OCI-LY3 (cell line): ENCODE data around the gene CCNB1IP1.
"Not testable (repeated sequence)": the region's sequence is repeated elsewhere in the genome, so short reads cannot be mapped to it uniquely, and the experiment has no call there.

Source experiments
- H2AFZ ChIP-seq: fragments of 200-600, 300-600 bp; shearing (Covaris generic); 2 replicates; pipeline ENCODE4 v1.6.0; 2014; ENCODE audit warnings: antibody characterized with exemption, low read depth, low read length
- H3K27ac ChIP-seq: fragments of 200-600, 300-600 bp; sonication (generic); 2 replicates; pipeline ENCODE4 v1.5.1; 2014; ENCODE audit warnings: mild to moderate bottlenecking, low read length, moderate library complexity, mixed read lengths
- H3K27me3 ChIP-seq: fragments of 200-600, 300-600 bp; sonication (generic); 2 replicates; pipeline ENCODE4 v1.6.1; 2014; ENCODE audit warnings: low read depth, low read length, mixed read lengths
- H3K36me3 ChIP-seq: fragments of 200-600, 300-600 bp; sonication (generic); replicated peaks from 2 replicates; pipeline ENCODE3; 2014; ENCODE audit warnings: low read depth, low read length, mixed read lengths
- H3K4me1 ChIP-seq: fragments of 300-600, 200-600 bp; sonication (generic); 2 replicates; pipeline ENCODE4 v1.6.1; 2014; ENCODE audit warnings: low read length, mixed read lengths
- H3K4me2 ChIP-seq: fragments of 200-600, 300-600 bp; sonication (generic); 2 replicates; pipeline ENCODE4 v1.6.1; 2014; ENCODE audit warnings: low read length, mixed read lengths
- H3K4me3 ChIP-seq: fragments of 300-600, 200-600 bp; sonication (generic); 2 replicates; pipeline ENCODE4 v1.5.1; 2014; ENCODE audit warnings: antibody characterized with exemption, mild to moderate bottlenecking, low read length, moderate library complexity
- H3K79me2 ChIP-seq: fragments of 300-600, 200-600 bp; shearing (Covaris generic); 2 replicates; pipeline ENCODE4 v1.6.1; 2014; ENCODE audit warnings: mild to moderate bottlenecking, low read length, mixed read lengths
- H3K9ac ChIP-seq: fragments of 300-600, 200-600 bp; shearing (Covaris generic); 2 replicates; pipeline ENCODE4 v1.6.0; 2014; ENCODE audit warnings: mild to moderate bottlenecking, low read length, moderate library complexity
- H3K9me3 ChIP-seq: fragments of 200-600, 300-600 bp; shearing (Covaris generic); 2 replicates; pipeline ENCODE4 v1.6.1; 2014; ENCODE audit warnings: low read length, mixed read lengths; ENCODE audit not compliant: insufficient read depth
- H4K20me1 ChIP-seq: fragments of 200-600, 300-600 bp; sonication (generic); 2 replicates; pipeline ENCODE4 v1.6.1; 2016; ENCODE audit warnings: low read length, mixed read lengths; ENCODE audit not compliant: insufficient read depth
- EZH2phosphoT487 ChIP-seq: fragments of 200-600 bp; shearing (Covaris generic); IDR thresholded peaks from 2 replicates; pipeline ENCODE4 v1.6.1; 2018; ENCODE audit warnings: antibody characterized with exemption, mixed run types, low read depth
- TF ChIP-seq, protein P1 (sequence below): fragments of 200-600, 300-600 bp; sonication (generic); IDR thresholded peaks from 2 replicates; pipeline ENCODE4 v1.5.1; 2014; ENCODE audit warnings: antibody characterized with exemption, low read length, low read depth

CCNB1IP1 gene

DNA sequence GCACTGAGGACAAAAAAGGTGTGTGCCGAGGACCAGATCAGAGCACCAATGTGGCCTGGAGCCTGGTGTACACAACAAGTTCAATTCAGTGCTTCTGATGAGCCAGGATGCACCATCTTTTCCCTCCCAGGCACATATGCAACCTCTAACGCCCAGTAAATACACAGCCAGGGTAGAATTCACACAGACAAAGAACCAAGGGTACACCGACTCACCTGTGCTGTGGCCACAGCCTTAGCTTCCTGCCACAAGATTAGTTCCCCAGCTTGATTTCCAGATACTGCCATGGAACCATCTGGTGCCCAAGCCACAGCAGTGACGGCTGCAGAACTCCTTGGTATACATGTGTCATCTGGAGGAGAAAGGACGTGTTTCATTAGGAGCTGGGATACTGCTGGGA, 39.7 kb upstream of the CCNB1IP1 start:
- H3K36me3 ChIP-seq, result peaks cover 77% of the 10 kb centered on the region

DNA sequence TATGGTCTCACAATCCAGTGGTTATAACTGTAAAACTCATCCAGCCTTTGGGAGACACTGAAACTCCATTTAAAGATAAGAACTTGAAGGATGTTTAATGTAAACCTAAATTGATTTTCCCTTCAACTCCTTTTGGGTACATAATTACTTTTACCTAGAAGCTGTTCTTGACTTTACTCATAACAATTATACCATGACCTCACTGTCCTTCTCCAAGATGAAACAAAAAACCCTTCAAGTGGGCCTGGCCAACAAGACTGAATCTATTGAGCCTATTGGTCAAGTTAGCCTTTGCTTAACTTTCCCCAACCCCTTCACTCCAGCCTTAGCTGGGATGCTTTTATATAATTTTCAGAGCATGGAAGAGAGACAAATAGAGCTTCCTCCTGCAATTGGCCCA, 32.8 kb upstream of the CCNB1IP1 start:
- Histone ChIP-seq H3K4me1 (peaks cover 21% of the 10 kb centered on the region), H3K4me3 (no peak overlapping the region), H3K9ac (no peak overlapping the region), H4K20me1 (no peaks in the 10 kb centered on the region), H3K4me2 (no peak overlapping the region), H2AFZ (no peak overlapping the region), H3K27ac (no peak overlapping the region), H3K27me3 (no peaks in the 10 kb centered on the region), H3K9me3 (peaks cover 16% of the 10 kb centered on the region), H3K79me2 (no peaks in the 10 kb centered on the region), H3K36me3 (peaks cover 66% of the 10 kb centered on the region)
- no peak for TF ChIP-seq EZH2phosphoT487
- TF ChIP-seq, protein P1, sequence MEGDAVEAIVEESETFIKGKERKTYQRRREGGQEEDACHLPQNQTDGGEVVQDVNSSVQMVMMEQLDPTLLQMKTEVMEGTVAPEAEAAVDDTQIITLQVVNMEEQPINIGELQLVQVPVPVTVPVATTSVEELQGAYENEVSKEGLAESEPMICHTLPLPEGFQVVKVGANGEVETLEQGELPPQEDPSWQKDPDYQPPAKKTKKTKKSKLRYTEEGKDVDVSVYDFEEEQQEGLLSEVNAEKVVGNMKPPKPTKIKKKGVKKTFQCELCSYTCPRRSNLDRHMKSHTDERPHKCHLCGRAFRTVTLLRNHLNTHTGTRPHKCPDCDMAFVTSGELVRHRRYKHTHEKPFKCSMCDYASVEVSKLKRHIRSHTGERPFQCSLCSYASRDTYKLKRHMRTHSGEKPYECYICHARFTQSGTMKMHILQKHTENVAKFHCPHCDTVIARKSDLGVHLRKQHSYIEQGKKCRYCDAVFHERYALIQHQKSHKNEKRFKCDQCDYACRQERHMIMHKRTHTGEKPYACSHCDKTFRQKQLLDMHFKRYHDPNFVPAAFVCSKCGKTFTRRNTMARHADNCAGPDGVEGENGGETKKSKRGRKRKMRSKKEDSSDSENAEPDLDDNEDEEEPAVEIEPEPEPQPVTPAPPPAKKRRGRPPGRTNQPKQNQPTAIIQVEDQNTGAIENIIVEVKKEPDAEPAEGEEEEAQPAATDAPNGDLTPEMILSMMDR, result no peak

More for the DNA sequence above, 39.7 kb upstream of the CCNB1IP1 start:
- Histone ChIP-seq H3K4me3 (no peak overlapping the region), H3K9ac (no peak overlapping the region), H2AFZ (no peak overlapping the region), H4K20me1 (no peaks in the 10 kb centered on the region), H3K79me2 (no peaks in the 10 kb centered on the region), H3K27me3 (no peaks in the 10 kb centered on the region), H3K4me2 (no peak overlapping the region), H3K27ac (no peak overlapping the region), H3K4me1 (peaks cover 2% of the 10 kb centered on the region), H3K9me3 (peaks cover 9% of the 10 kb centered on the region)
- TF ChIP-seq EZH2phosphoT487, result no peak
- TF ChIP-seq, protein P1, result no peak

DNA sequence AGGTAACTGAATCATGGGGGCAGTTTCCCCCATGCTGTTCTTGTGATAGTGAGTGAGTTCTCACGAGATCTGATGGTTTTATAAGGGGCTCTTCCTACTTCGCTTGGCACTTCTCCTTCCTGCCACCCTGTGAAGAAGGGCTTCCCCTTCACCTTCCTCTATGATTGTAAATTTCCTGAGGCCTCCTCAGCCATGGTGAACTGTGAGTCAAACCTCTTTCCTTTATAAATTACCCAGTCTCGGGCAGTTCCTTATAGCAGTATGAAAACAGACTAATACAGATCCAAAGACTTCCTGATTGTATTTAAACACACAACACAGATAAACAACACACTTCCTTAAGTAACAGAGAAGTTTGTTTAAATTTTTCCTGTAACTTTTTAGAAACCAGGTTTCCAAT, 25.4 kb upstream of the CCNB1IP1 start:
- not testable (repeated sequence) for H3K4me1 ChIP-seq, H3K9me3 ChIP-seq, H3K27me3 ChIP-seq, H4K20me1 ChIP-seq, H3K4me2 ChIP-seq, H3K79me2 ChIP-seq, H3K4me3 ChIP-seq, H3K27ac ChIP-seq, H2AFZ ChIP-seq, H3K9ac ChIP-seq
- peaks cover 72% of the 10 kb centered on the region for H3K36me3 ChIP-seq

DNA sequence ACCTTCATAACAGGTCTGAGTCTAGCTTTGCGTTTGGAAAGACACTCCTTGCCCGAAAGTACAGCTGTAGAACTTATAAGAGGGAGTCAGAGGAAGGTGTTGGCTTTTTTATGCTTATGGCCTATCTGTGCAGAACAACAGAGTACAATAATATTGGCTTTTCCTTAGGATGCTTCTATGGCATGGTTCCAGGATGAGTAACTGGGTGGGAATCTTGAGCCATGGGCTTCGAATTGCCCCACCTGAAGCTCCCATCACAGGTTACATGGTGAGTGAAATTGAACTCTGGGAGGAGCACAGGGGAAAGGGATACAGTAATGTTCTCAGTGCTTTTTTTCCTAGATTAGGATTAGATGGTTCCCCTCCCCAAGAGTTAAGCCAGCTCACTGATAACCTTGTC, 23.3 kb upstream of the CCNB1IP1 start:
- no peak overlapping the region for H3K4me3 ChIP-seq
- no peaks in the 10 kb centered on the region for H3K4me1 ChIP-seq
- no peaks in the 10 kb centered on the region for H4K20me1 ChIP-seq
- H3K9me3 ChIP-seq, result no peaks in the 10 kb centered on the region
- TF ChIP-seq, protein P1, result no peak
- no peak for TF ChIP-seq EZH2phosphoT487
- H2AFZ ChIP-seq, result no peak overlapping the region
- H3K9ac ChIP-seq, result no peak overlapping the region
- no peak overlapping the region for H3K27ac ChIP-seq
- no peak overlapping the region for H3K4me2 ChIP-seq
- H3K27me3 ChIP-seq, result no peaks in the 10 kb centered on the region
- no peaks in the 10 kb centered on the region for H3K79me2 ChIP-seq
- H3K36me3 ChIP-seq, result peaks cover 74% of the 10 kb centered on the region

DNA sequence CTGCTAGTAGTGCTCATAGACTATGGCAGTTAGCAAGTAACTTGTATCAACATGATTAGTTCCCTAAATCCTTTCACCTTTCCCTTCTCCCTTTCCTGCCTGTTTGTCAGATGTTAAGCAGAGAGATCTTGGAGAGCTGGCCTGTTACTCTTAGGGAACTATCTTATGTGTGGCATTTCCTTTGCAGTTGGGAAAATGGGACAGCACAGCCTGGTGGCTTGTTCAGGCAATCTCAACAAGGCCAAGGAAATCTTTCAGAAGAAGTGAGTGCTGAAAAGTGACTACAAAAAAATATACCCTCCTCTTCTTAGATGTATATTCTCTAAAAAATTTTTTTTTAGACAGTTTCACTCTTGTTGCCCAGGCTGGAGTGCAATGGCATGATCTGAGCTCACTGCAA, 17.8 kb upstream of the CCNB1IP1 start:
- no peak overlapping the region for H3K27ac ChIP-seq
- H3K9me3 ChIP-seq, result no peaks in the 10 kb centered on the region
- peaks cover 57% of the 10 kb centered on the region for H3K36me3 ChIP-seq
- no peak overlapping the region for H3K9ac ChIP-seq
- no peaks in the 10 kb centered on the region for H3K4me1 ChIP-seq
- no peak overlapping the region for H3K4me3 ChIP-seq
- no peak for TF ChIP-seq EZH2phosphoT487
- TF ChIP-seq, protein P1, result no peak
- no peak overlapping the region for H2AFZ ChIP-seq
- no peaks in the 10 kb centered on the region for H4K20me1 ChIP-seq
- H3K27me3 ChIP-seq, result no peaks in the 10 kb centered on the region
- no peaks in the 10 kb centered on the region for H3K79me2 ChIP-seq
- H3K4me2 ChIP-seq, result no peak overlapping the region
